GM23248 (cell line): ENCODE results near the gene NPC1L1.

Experiments
- EZH2 ChIP-seq: fragments of 200-600 bp; sonication (generic); IDR thresholded peaks from 2 replicates; pipeline ENCODE4 v1.6.1; 2018; ENCODE audit warnings: antibody characterized with exemption, mild to moderate bottlenecking; ENCODE audit not compliant: insufficient read depth, poor library complexity, severe bottlenecking
- EZH2phosphoT487 ChIP-seq: fragments of 200-600 bp; sonication (generic); IDR thresholded peaks from 2 replicates; pipeline ENCODE4 v1.6.1; 2018; ENCODE audit warnings: antibody characterized with exemption, moderate library complexity, mild to moderate bottlenecking, low read depth; ENCODE audit not compliant: insufficient read depth

- no peak for TF ChIP-seq EZH2phosphoT487
- TF ChIP-seq EZH2, result no peak
Observed at GRCh38 chr7:44508328-44509030, 32.7 kb downstream of the NPC1L1 start.
